Upper lobe of right lung (tissue), 1 donor: ENCODE measurements around the gene OR6K6. TPM values are rescaled to one million over a fixed set of nuclear protein-coding genes. Genes with fewer than 3 reads are reported as not detected.

Experiments
- ATAC-seq: fragments of 200-7000 bp; cut with Tn5 transposase; one replicate; pipeline ENCODE4 v1.9.1; 2020; ENCODE audit warnings: mild to moderate bottlenecking, moderate library complexity
- DNase-seq: peaks from one replicate; pipeline ENCODE4 v3.0.0-alpha.2; 2020
- H3K27ac ChIP-seq: fragments of 200-600 bp; one replicate; pipeline ENCODE4 v1.8.0; 2022
- H3K27me3 ChIP-seq: fragments of 200-600 bp; one replicate; pipeline ENCODE4 v1.8.0; 2022; ENCODE audit warnings: mild to moderate bottlenecking
- H3K36me3 ChIP-seq: fragments of 200-600 bp; one replicate; pipeline ENCODE4 v1.8.0; 2022
- H3K4me1 ChIP-seq: fragments of 200-600 bp; one replicate; pipeline ENCODE4 v1.8.0; 2022
- H3K4me3 ChIP-seq: fragments of 200-600 bp; one replicate; pipeline ENCODE4 v1.8.0; 2022; ENCODE audit warnings: mild to moderate bottlenecking
- H3K9me3 ChIP-seq: fragments of 200-600 bp; one replicate; pipeline ENCODE4 v1.8.0; 2022
- CTCF ChIP-seq: fragments of 200-600 bp; IDR thresholded peaks from one replicate; pipeline ENCODE4 v1.8.0; 2022; ENCODE audit warnings: antibody characterized with exemption
- intact Hi-C: fragments of 100-400 bp; cut with DNase I; formaldehyde crosslinking; loops from one replicate; pipeline ENCODE4 v1.11.0; 2022
- total RNA-seq: library from RNA; stranded (reverse); fragmentation: NEBNext Ultra II Directional; extraction: Animal tissue kit (Norgen Biotek cat#: 25700); gene quantifications from one replicate; pipeline ENCODE4 v1.2.1, GENCODE V29; 2021
- donor health status: DM: no; HTN: yes; CAD: no; lungs with severe emphysema.

OR6K6 gene
- total RNA-seq, 1 donor from 2014 or later, result not detected

GRCh38 chr1:158799689-158800088 is 45.2 kb downstream of the OR6K6 start:
- Histone ChIP-seq H3K27ac (no peak overlapping the region), H3K4me3 (no peak overlapping the region), H3K9me3 (no peaks in the 10 kb centered on the region), H3K4me1 (no peaks in the 10 kb centered on the region), H3K27me3 (no peaks in the 10 kb centered on the region), H3K36me3 (no peaks in the 10 kb centered on the region)
- no peak for TF ChIP-seq CTCF
- intact Hi-C loops, result no loop called here
- ATAC-seq, result peak; percentile 46
- DNase-seq, result no peak

GRCh38 chr1:158800526-158800925 is 46.0 kb downstream of the OR6K6 start:
- intact Hi-C loops, result no loop called here
- Histone ChIP-seq H3K4me3 (no peak overlapping the region), H3K9me3 (no peaks in the 10 kb centered on the region), H3K36me3 (no peaks in the 10 kb centered on the region), H3K27ac (no peak overlapping the region), H3K27me3 (no peaks in the 10 kb centered on the region), H3K4me1 (no peaks in the 10 kb centered on the region)
- DNase-seq, result no peak
- TF ChIP-seq CTCF, result no peak
- ATAC-seq, result no peak

- DNase-seq, result no peak
- intact Hi-C loops, result no loop called here
- Histone ChIP-seq H3K4me3 (no peak overlapping the region), H3K4me1 (no peaks in the 10 kb centered on the region), H3K27me3 (no peaks in the 10 kb centered on the region), H3K36me3 (no peaks in the 10 kb centered on the region), H3K9me3 (no peaks in the 10 kb centered on the region), H3K27ac (no peak overlapping the region)
- no peak for TF ChIP-seq CTCF
- ATAC-seq, result no peak
Measured at GRCh38 chr1:158801396-158801795, 46.9 kb downstream of the OR6K6 start.

GRCh38 chr1:158803678-158804077 is 49.2 kb downstream of the OR6K6 start:
- no peak for TF ChIP-seq CTCF
- H3K36me3 ChIP-seq, result no peaks in the 10 kb centered on the region

More at GRCh38 chr1:158803678-158804077, 49.2 kb downstream of the OR6K6 start:
- H3K27ac ChIP-seq, result no peak overlapping the region
- H3K4me3 ChIP-seq, result no peak overlapping the region
- ATAC-seq, result no peak
- no peaks in the 10 kb centered on the region for H3K9me3 ChIP-seq
- H3K4me1 ChIP-seq, result no peaks in the 10 kb centered on the region
- intact Hi-C loops, result no loop called here
- DNase-seq, result no peak
- H3K27me3 ChIP-seq, result no peaks in the 10 kb centered on the region

Other genes starting within 250 kb of the OR6K6 start
- not detected for gene OR6Y1, start 200.3 kb upstream of the OR6K6 start, total RNA-seq
- not detected for gene OR6P1, start 184.1 kb upstream of the OR6K6 start, total RNA-seq
- not detected for gene OR10X1, start 174.8 kb upstream of the OR6K6 start, total RNA-seq
- gene OR10Z1, start 149.5 kb upstream of the OR6K6 start, total RNA-seq, result not detected
- gene SPTA1, start 68.0 kb upstream of the OR6K6 start, total RNA-seq, result not detected
- gene OR6K2, start 54.1 kb upstream of the OR6K6 start, total RNA-seq, result not detected
- gene OR6K3, start 34.0 kb upstream of the OR6K6 start, total RNA-seq, result 2.3 TPM
- 2.3 TPM for gene OR6N1, start 17.5 kb downstream of the OR6K6 start, total RNA-seq
- gene OR6N2, start 26.5 kb downstream of the OR6K6 start, total RNA-seq, result 0.72 TPM
- 45.5 TPM for gene MNDA, start 76.6 kb downstream of the OR6K6 start, total RNA-seq
- gene PYHIN1, start 176.8 kb downstream of the OR6K6 start, total RNA-seq, result 2.6 TPM